Loucy (cell line): ENCODE results near the gene ESR2.

Experiments used
- H2AFZ ChIP-seq: fragments of 200-600 bp; sonication (generic); 2 replicates; pipeline ENCODE4 v1.6.0; 2016; ENCODE audit warnings: antibody characterized with exemption, mild to moderate bottlenecking, low read length, moderate library complexity
- H3F3A ChIP-seq: fragments of 200-600 bp; 2 replicates; pipeline ENCODE4 v1.6.0; 2016; ENCODE audit warnings: antibody characterized with exemption, low read depth, mild to moderate bottlenecking
- H3K27me3 ChIP-seq: fragments of 200-600 bp; sonication (generic); 2 replicates; pipeline ENCODE4 v1.6.1; 2014; ENCODE audit warnings: low read length, mild to moderate bottlenecking; ENCODE audit not compliant: insufficient read depth, poor library complexity, severe bottlenecking
- H3K36me3 ChIP-seq: fragments of 200-600 bp; sonication (generic); 2 replicates; pipeline ENCODE4 v1.6.1; 2016; ENCODE audit warnings: low read length; ENCODE audit not compliant: insufficient read depth
- H3K4me1 ChIP-seq: fragments of 200-600 bp; sonication (generic); 2 replicates; pipeline ENCODE4 v1.5.1; 2014; ENCODE audit warnings: low read length, mild to moderate bottlenecking; ENCODE audit not compliant: insufficient read depth, poor library complexity, severe bottlenecking
- H3K4me2 ChIP-seq: fragments of 200-600 bp; sonication (generic); 2 replicates; pipeline ENCODE4 v1.6.0; 2014; ENCODE audit warnings: antibody characterized with exemption, low read length, low read depth, mild to moderate bottlenecking; ENCODE audit not compliant: poor library complexity, severe bottlenecking
- H3K4me3 ChIP-seq: fragments of 200-600 bp; sonication (generic); 2 replicates; pipeline ENCODE4 v1.5.1; 2014; ENCODE audit warnings: low read length, mild to moderate bottlenecking, mixed read lengths; ENCODE audit not compliant: poor library complexity, severe bottlenecking
- H3K79me2 ChIP-seq: fragments of 200-600 bp; sonication (generic); 2 replicates; pipeline ENCODE4 v1.6.1; 2014; ENCODE audit warnings: low read length; ENCODE audit not compliant: insufficient read depth
- H3K9ac ChIP-seq: fragments of 200-600 bp; sonication (generic); 2 replicates; pipeline ENCODE4 v1.6.0; 2014; ENCODE audit warnings: mild to moderate bottlenecking, low read depth, low read length, moderate library complexity; ENCODE audit not compliant: poor library complexity, severe bottlenecking
- H3K9me2 ChIP-seq: fragments of 200-600 bp; sonication (generic); replicated peaks from 2 replicates; pipeline ENCODE4 v1.6.1; 2016; ENCODE audit warnings: low read depth, low read length, mixed read lengths
- H3K9me3 ChIP-seq: fragments of 200-600 bp; sonication (generic); 2 replicates; pipeline ENCODE4 v1.6.1; 2014; ENCODE audit warnings: mild to moderate bottlenecking, antibody characterized with exemption, low read length, low read depth; ENCODE audit not compliant: insufficient read depth
- H4K20me1 ChIP-seq: fragments of 200-600 bp; sonication (generic); 2 replicates; pipeline ENCODE4 v1.6.0; 2014; ENCODE audit warnings: antibody characterized with exemption, low read length, mild to moderate bottlenecking; ENCODE audit not compliant: insufficient read depth, poor library complexity, severe bottlenecking
- CTCF ChIP-seq: fragments of 200-600 bp; sonication (generic); conservative IDR thresholded peaks from 2 replicates; pipeline ENCODE4 v1.5.1; 2014; ENCODE audit warnings: mild to moderate bottlenecking, antibody characterized with exemption, low read length
- EZH2phosphoT487 ChIP-seq: fragments of 200-600 bp; IDR thresholded peaks from 2 replicates; pipeline ENCODE4 v1.6.1; 2018; ENCODE audit warnings: antibody characterized with exemption, mild to moderate bottlenecking, moderate library complexity, borderline replicate concordance

ESR2 gene

DNA sequence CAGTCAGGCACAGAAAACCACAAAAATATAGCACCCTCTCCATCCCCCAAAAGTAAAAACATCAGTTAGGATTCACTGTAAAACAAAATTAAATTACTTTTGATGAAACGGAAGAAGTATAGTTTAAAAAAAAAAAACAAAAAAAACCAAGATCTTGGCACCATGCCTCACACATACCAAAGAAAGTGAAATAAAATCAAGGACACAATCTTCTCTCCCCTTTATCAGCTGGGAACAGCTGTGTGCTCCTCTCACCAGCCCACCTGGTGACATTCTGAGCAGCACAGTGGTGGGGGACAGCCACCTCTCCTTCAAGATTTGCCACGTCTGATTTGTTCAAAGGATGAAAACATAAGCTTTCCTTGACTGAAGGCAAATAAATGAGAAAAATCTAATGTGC, 55.5 kb downstream of the ESR2 start:
- H3K27me3 ChIP-seq = no peaks in the 10 kb centered on the region
- TF ChIP-seq EZH2phosphoT487 = no peak
- no peak for TF ChIP-seq CTCF
- H2AFZ ChIP-seq = no peak overlapping the region
- H3K4me2 ChIP-seq = no peak overlapping the region
- no peaks in the 10 kb centered on the region for H3K79me2 ChIP-seq
- no peaks in the 10 kb centered on the region for H3K4me1 ChIP-seq
- H3K4me3 ChIP-seq = no peak overlapping the region
- no peaks in the 10 kb centered on the region for H3F3A ChIP-seq
- H3K9ac ChIP-seq = no peak overlapping the region
- H3K9me2 ChIP-seq = no peaks in the 10 kb centered on the region
- no peaks in the 10 kb centered on the region for H3K36me3 ChIP-seq
- no peaks in the 10 kb centered on the region for H4K20me1 ChIP-seq
- H3K9me3 ChIP-seq = no peaks in the 10 kb centered on the region

GRCh38 chr14:64238049-64238448, 56.1 kb downstream of the ESR2 start:
- Histone ChIP-seq H3K9me3 (no peaks in the 10 kb centered on the region), H3K4me3 (no peak overlapping the region), H3K4me1 (no peaks in the 10 kb centered on the region), H4K20me1 (no peaks in the 10 kb centered on the region), H3K9me2 (no peaks in the 10 kb centered on the region), H3F3A (no peaks in the 10 kb centered on the region), H3K36me3 (no peaks in the 10 kb centered on the region), H3K4me2 (no peak overlapping the region), H3K9ac (no peak overlapping the region), H3K27me3 (no peaks in the 10 kb centered on the region), H2AFZ (no peak overlapping the region), H3K79me2 (no peaks in the 10 kb centered on the region)
- TF ChIP-seq CTCF (no peak), EZH2phosphoT487 (no peak)

GRCh38 chr14:64235652-64236640, 58.2 kb downstream of the ESR2 start:
- no peak for TF ChIP-seq CTCF
- Histone ChIP-seq H3K9me2 (no peaks in the 10 kb centered on the region), H3K36me3 (no peaks in the 10 kb centered on the region), H3K79me2 (no peaks in the 10 kb centered on the region), H3K27me3 (no peaks in the 10 kb centered on the region), H3K4me1 (no peaks in the 10 kb centered on the region), H3K9me3 (no peaks in the 10 kb centered on the region), H2AFZ (no peak overlapping the region), H3K4me3 (no peak overlapping the region), H3K9ac (no peak overlapping the region), H4K20me1 (no peaks in the 10 kb centered on the region), H3K4me2 (no peak overlapping the region), H3F3A (no peaks in the 10 kb centered on the region)
